Measurements from ENCODE around the gene LSAMP. TPM values are rescaled to one million over a fixed set of nuclear protein-coding genes. Genes with fewer than 3 reads are reported as not detected.
A peak's percentile ranks its signal among the peaks of the same experiment; 100 is the strongest.

The LSAMP gene
- polyA plus RNA-seq, 1 of the 3 experiments (the other 2 are of a cell fraction) = 6.6 TPM

DNA sequence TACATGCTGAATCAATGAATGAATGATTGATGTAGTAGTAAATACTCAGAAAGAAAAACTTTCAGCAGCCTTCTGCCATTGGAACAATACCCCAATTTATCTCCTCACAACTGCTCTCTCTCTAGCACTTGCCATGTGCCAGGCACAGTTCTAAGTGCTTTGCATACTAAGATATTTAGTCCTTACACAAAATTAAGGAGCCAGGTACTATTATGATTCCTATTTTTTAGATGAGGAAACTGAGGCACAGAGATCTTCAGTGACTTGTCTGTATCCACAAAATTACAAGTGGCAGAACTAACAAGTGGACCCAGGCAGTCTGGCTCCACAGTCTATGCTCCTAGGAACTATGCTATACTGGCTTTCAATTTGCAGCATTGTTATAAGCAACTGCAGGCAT lies 279.2 kb downstream of the LSAMP start:
- DNase-seq = no peak
- no peak overlapping the region for H3K4me3 ChIP-seq (ENCODE audit: low read depth in 2 of 2, low read length in 1 of 2)
- POLR2A ChIA-PET = no interaction called here
- H3K27ac ChIP-seq (ENCODE audit: low read depth in 2 of 2, low read length in 1 of 2) = no peak overlapping the region
- no peaks in the 10 kb centered on the region for H3K9me3 ChIP-seq
- H3K9me2 ChIP-seq = no peaks in the 10 kb centered on the region
- no peak overlapping the region for H3K9ac ChIP-seq
- no peaks in the 10 kb centered on the region for H3F3A ChIP-seq (replicated peaks; ENCODE audit: insufficient read depth)
- H4K20me1 ChIP-seq (ENCODE audit: insufficient read depth) = no peaks in the 10 kb centered on the region
- H3K79me2 ChIP-seq (ENCODE audit: insufficient read depth) = no peaks in the 10 kb centered on the region
- H3K4me2 ChIP-seq = no peak overlapping the region
- H2AFZ ChIP-seq (ENCODE audit: low read depth) = no peak overlapping the region
- TF ChIP-seq NRF1 (IDR thresholded peaks at IDR 0.05; ENCODE audit: low read depth, low read length) = no peak
- no peak for TF ChIP-seq TEAD4 (IDR thresholded peaks at IDR 0.05; ENCODE audit: borderline replicate concordance, insufficient read depth)
- TF ChIP-seq SIN3A (IDR thresholded peaks at IDR 0.05; ENCODE audit: borderline replicate concordance, low read depth, low read length) = no peak
- TF ChIP-seq RFX5 (IDR thresholded peaks at IDR 0.05; ENCODE audit: low read length) = no peak
- TF ChIP-seq, protein P1, sequence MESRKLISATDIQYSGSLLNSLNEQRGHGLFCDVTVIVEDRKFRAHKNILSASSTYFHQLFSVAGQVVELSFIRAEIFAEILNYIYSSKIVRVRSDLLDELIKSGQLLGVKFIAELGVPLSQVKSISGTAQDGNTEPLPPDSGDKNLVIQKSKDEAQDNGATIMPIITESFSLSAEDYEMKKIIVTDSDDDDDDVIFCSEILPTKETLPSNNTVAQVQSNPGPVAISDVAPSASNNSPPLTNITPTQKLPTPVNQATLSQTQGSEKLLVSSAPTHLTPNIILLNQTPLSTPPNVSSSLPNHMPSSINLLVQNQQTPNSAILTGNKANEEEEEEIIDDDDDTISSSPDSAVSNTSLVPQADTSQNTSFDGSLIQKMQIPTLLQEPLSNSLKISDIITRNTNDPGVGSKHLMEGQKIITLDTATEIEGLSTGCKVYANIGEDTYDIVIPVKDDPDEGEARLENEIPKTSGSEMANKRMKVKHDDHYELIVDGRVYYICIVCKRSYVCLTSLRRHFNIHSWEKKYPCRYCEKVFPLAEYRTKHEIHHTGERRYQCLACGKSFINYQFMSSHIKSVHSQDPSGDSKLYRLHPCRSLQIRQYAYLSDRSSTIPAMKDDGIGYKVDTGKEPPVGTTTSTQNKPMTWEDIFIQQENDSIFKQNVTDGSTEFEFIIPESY (IDR thresholded peaks at IDR 0.05; ENCODE audit: borderline replicate concordance, low read depth) = no peak
- no peak for TF ChIP-seq GATA2 (CRISPR knock-in tag; IDR thresholded peaks at IDR 0.05)
- no peak for TF ChIP-seq GABPA (IDR thresholded peaks at IDR 0.05; ENCODE audit: low read depth)
- TF ChIP-seq, protein P2, sequence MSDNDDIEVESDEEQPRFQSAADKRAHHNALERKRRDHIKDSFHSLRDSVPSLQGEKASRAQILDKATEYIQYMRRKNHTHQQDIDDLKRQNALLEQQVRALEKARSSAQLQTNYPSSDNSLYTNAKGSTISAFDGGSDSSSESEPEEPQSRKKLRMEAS (IDR thresholded peaks at IDR 0.05; ENCODE audit: low read depth) = no peak
- TF ChIP-seq, protein P3, sequence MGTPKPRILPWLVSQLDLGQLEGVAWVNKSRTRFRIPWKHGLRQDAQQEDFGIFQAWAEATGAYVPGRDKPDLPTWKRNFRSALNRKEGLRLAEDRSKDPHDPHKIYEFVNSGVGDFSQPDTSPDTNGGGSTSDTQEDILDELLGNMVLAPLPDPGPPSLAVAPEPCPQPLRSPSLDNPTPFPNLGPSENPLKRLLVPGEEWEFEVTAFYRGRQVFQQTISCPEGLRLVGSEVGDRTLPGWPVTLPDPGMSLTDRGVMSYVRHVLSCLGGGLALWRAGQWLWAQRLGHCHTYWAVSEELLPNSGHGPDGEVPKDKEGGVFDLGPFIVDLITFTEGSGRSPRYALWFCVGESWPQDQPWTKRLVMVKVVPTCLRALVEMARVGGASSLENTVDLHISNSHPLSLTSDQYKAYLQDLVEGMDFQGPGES (IDR thresholded peaks at IDR 0.05; ENCODE audit: low read depth, low read length) = no peak
- TF ChIP-seq YY1 (IDR thresholded peaks at IDR 0.05; ENCODE audit: low read depth) = no peak
- TF ChIP-seq TCF12 (IDR thresholded peaks at IDR 0.05) = no peak
- no peaks in the 10 kb centered on the region for H3K36me3 ChIP-seq (replicated peaks in 1 of 2; ENCODE audit: control insufficient read depth in 1 of 2, insufficient read depth in 2 of 2, low read length in 1 of 2)
- no peaks in the 10 kb centered on the region for H3K27me3 ChIP-seq (ENCODE audit: insufficient read depth)
- CTCF ChIA-PET = no interaction called here
- peaks cover 0 to 10% of the 10 kb centered on the region in 2 experiments; a peak in 2 of 4 replicates for H3K4me1 ChIP-seq (ENCODE audit: control insufficient read depth in 1 of 2, insufficient read depth in 2 of 2, low read depth in 1 of 2, low read length in 1 of 2)

DNA sequence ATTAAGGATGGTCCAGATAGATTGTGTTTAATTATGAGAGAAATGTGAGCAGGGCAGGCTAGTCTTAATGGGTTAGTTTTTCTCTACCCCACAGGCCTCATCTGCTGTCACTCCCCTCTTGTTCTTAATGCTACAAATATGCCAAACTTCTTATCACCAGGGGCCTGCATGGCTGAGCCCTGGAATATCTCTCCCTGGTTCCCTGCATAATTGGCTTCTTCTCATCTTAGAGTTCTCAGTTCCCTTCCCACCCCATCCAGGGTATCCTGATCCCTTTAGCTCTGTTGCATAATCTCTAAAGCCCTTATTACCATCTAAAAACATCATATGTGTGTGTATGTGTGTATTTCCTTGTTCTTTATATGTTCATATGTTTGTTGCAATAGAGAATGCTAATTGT lies 279.6 kb downstream of the LSAMP start:
- POLR2A ChIA-PET = no interaction called here
- TF ChIP-seq TEAD4 (IDR thresholded peaks at IDR 0.05; ENCODE audit: borderline replicate concordance, insufficient read depth) (no peak), MXI1 (IDR thresholded peaks at IDR 0.05; ENCODE audit: low read depth, low read length) (no peak), EP300 (IDR thresholded peaks at IDR 0.05; ENCODE audit: borderline replicate concordance in 1 of 2, low read depth in 1 of 2, low read length in 1 of 2) (no peak), FOXJ3 (CRISPR knock-in tag; IDR thresholded peaks at IDR 0.05) (no peak), TAF1 (IDR thresholded peaks at IDR 0.05; ENCODE audit: borderline replicate concordance, low read depth, low read length) (no peak), FOXM1 (IDR thresholded peaks at IDR 0.05; ENCODE audit: low read depth) (no peak), RCOR1 (IDR thresholded peaks at IDR 0.05; ENCODE audit: low read length) (no peak), GATA2 (CRISPR knock-in tag; IDR thresholded peaks at IDR 0.05) (no peak)
- TF ChIP-seq, protein P4, sequence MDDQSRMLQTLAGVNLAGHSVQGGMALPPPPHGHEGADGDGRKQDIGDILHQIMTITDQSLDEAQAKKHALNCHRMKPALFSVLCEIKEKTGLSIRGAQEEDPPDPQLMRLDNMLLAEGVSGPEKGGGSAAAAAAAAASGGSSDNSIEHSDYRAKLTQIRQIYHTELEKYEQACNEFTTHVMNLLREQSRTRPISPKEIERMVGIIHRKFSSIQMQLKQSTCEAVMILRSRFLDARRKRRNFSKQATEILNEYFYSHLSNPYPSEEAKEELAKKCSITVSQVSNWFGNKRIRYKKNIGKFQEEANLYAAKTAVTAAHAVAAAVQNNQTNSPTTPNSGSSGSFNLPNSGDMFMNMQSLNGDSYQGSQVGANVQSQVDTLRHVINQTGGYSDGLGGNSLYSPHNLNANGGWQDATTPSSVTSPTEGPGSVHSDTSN (IDR thresholded peaks at IDR 0.05) = no peak
- TF ChIP-seq, protein P5, sequence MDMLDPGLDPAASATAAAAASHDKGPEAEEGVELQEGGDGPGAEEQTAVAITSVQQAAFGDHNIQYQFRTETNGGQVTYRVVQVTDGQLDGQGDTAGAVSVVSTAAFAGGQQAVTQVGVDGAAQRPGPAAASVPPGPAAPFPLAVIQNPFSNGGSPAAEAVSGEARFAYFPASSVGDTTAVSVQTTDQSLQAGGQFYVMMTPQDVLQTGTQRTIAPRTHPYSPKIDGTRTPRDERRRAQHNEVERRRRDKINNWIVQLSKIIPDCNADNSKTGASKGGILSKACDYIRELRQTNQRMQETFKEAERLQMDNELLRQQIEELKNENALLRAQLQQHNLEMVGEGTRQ (IDR thresholded peaks at IDR 0.05; ENCODE audit: borderline replicate concordance, low read depth, low read length) = no peak
- TF ChIP-seq, protein P1 (IDR thresholded peaks at IDR 0.05; ENCODE audit: borderline replicate concordance, low read depth) = no peak
- TF ChIP-seq, protein P6, sequence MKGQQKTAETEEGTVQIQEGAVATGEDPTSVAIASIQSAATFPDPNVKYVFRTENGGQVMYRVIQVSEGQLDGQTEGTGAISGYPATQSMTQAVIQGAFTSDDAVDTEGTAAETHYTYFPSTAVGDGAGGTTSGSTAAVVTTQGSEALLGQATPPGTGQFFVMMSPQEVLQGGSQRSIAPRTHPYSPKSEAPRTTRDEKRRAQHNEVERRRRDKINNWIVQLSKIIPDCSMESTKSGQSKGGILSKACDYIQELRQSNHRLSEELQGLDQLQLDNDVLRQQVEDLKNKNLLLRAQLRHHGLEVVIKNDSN (IDR thresholded peaks at IDR 0.05; ENCODE audit: borderline replicate concordance, low read depth) = no peak

More for the DNA sequence above, 279.6 kb downstream of the LSAMP start:
- Histone ChIP-seq H3K9ac (no peak overlapping the region), H3K79me2 (ENCODE audit: insufficient read depth) (no peaks in the 10 kb centered on the region), H3K36me3 (replicated peaks in 1 of 2; ENCODE audit: control insufficient read depth in 1 of 2, insufficient read depth in 2 of 2, low read length in 1 of 2) (no peaks in the 10 kb centered on the region), H2AFZ (ENCODE audit: low read depth) (no peak overlapping the region), H3K27me3 (ENCODE audit: insufficient read depth) (no peaks in the 10 kb centered on the region), H3K4me3 (ENCODE audit: low read depth in 2 of 2, low read length in 1 of 2) (no peak overlapping the region), H4K20me1 (ENCODE audit: insufficient read depth) (no peaks in the 10 kb centered on the region), H3K9me2 (no peaks in the 10 kb centered on the region), H3K27ac (ENCODE audit: low read depth in 2 of 2, low read length in 1 of 2) (peak overlapping the region in 1 of 2 experiments; percentile 30; a peak in 1 of 4 replicates), H3K4me1 (ENCODE audit: control insufficient read depth in 1 of 2, insufficient read depth in 2 of 2, low read depth in 1 of 2, low read length in 1 of 2) (peaks cover 0 to 10% of the 10 kb centered on the region in 2 experiments; a peak in 2 of 4 replicates), H3F3A (replicated peaks; ENCODE audit: insufficient read depth) (no peaks in the 10 kb centered on the region), H3K4me2 (no peak overlapping the region), H3K9me3 (no peaks in the 10 kb centered on the region)
- CTCF ChIA-PET = interaction anchor here (0.8 to 1.3 kb wide), 2 partner anchors 10 to 592 kb away, joined by 3 to 4 read pairs; no protein-coding TSS in a partner anchor
- DNase-seq = no peak

All from SK-N-SH (cell line).